ENCODE data around the gene IL4.

IL4 gene

GRCh38 chr5:132677682-132678400, 4.1 kb downstream of the IL4 start:
- TF ChIP-seq, protein P1, sequence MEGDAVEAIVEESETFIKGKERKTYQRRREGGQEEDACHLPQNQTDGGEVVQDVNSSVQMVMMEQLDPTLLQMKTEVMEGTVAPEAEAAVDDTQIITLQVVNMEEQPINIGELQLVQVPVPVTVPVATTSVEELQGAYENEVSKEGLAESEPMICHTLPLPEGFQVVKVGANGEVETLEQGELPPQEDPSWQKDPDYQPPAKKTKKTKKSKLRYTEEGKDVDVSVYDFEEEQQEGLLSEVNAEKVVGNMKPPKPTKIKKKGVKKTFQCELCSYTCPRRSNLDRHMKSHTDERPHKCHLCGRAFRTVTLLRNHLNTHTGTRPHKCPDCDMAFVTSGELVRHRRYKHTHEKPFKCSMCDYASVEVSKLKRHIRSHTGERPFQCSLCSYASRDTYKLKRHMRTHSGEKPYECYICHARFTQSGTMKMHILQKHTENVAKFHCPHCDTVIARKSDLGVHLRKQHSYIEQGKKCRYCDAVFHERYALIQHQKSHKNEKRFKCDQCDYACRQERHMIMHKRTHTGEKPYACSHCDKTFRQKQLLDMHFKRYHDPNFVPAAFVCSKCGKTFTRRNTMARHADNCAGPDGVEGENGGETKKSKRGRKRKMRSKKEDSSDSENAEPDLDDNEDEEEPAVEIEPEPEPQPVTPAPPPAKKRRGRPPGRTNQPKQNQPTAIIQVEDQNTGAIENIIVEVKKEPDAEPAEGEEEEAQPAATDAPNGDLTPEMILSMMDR (IDR thresholded peaks at IDR 0.05), result no peak
- TF ChIP-seq ZFX (IDR thresholded peaks at IDR 0.05; ENCODE audit: borderline replicate concordance), result no peak

DNA sequence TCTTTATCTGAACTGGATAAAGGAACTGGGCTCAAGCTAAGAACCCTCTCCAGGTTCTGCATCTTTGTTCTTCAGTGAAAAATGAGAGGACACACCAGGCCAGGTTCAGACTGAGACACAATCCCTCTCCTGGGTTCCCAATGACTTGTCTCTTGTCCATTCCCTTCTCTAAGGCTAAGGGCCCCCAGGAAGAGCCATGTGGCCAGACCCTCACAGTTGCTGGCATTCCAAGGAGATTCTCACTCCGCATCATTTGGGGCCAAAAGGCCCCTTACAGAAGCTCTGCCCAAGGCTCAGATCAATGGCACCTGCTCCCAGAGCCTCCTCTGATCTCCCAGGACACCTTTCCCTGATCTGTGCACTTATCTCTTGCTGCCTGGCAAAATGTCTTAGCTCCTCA, 4.9 kb downstream of the IL4 start:
- TF ChIP-seq, protein P1 (IDR thresholded peaks at IDR 0.05), result no peak
- no peak for TF ChIP-seq ZFX (IDR thresholded peaks at IDR 0.05; ENCODE audit: borderline replicate concordance)
- H3K27ac ChIP-seq, result no peak overlapping the region

More at GRCh38 chr5:132677682-132678400, 4.1 kb downstream of the IL4 start:
- H3K27ac ChIP-seq, result no peak overlapping the region

DNA sequence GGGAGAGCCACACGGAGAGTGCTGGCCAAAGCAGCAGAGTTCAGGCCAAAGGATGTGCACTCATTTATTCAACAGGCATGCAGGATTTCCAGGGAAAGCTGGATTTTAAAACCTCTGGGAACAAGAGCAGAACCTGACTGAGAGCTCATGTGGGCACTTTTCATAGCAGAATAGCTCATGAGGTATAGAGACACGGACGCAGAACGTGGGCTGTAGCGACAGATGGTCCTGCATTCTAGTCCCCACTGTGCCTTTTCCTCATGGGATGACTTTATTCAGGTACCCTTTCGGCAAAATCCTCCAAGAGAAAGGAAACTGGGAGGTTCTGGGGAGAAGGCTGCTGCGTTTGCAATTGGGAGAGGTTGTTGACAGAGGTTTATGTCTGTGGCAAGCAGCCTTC, 5.4 kb downstream of the IL4 start:
- no peak overlapping the region for H3K27ac ChIP-seq
- no peak for TF ChIP-seq ZFX (IDR thresholded peaks at IDR 0.05; ENCODE audit: borderline replicate concordance)
- TF ChIP-seq, protein P1 (IDR thresholded peaks at IDR 0.05), result no peak

DNA sequence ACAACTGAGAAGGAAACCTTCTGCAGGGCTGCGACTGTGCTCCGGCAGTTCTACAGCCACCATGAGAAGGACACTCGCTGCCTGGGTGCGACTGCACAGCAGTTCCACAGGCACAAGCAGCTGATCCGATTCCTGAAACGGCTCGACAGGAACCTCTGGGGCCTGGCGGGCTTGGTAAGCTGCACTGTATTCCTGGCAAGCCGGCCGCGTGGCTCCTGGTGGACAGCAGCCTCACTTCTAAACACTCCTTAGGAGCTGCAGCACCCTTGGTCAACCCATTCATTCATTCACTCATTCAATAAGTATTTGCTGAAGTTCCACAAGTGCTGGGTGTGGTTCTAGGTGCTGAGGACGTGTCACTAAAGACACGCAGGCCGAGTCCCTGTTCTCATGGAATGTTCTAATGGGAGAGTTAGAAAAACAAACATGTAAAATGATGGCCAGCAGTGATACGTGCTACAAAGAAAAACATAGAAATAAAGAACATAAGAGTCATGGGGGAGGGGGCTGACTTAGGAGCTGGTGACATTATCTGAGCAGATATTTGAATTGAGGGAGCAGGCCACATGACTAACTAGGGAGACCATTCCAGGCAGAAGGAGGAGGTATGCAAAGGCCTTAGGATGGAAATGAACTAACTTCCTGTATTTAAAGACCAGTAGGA, 6.1 kb downstream of the IL4 start:
- H3K27ac ChIP-seq, result no peak overlapping the region
- TF ChIP-seq, protein P1 (IDR thresholded peaks at IDR 0.05), result no peak
- no peak for TF ChIP-seq ZFX (IDR thresholded peaks at IDR 0.05; ENCODE audit: borderline replicate concordance)

- no peak overlapping the region for H3K27ac ChIP-seq
- TF ChIP-seq, protein P1 (IDR thresholded peaks at IDR 0.05), result no peak
- TF ChIP-seq ZFX (IDR thresholded peaks at IDR 0.05; ENCODE audit: borderline replicate concordance), result no peak
Measured at GRCh38 chr5:132680780-132681475, 7.1 kb downstream of the IL4 start.

GRCh38 chr5:132681476-132681831, 7.7 kb downstream of the IL4 start:
- no peak for TF ChIP-seq ZFX (IDR thresholded peaks at IDR 0.05; ENCODE audit: borderline replicate concordance)
- TF ChIP-seq, protein P1 (IDR thresholded peaks at IDR 0.05), result no peak
- no peak overlapping the region for H3K27ac ChIP-seq

DNA sequence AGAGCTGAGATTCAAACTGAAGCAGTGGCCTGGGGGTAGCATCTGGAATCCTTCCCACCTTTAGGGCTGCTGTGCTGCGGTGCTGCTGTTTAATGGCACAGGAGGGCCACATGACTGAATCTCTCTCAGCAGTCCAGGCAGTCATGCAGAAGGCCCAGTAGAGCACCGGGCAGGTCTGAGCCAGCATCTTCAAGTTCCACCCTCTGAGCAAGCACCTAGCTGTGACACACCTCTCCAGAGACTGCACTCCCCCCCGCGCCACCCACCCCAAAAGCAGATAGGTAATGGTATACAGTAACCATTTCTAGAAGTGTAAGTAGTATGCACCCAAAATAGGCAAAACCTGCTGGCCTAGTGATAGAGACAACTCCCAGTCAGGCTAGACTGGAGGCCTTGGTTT, 8.2 kb downstream of the IL4 start:
- no peak for TF ChIP-seq ZFX (IDR thresholded peaks at IDR 0.05; ENCODE audit: borderline replicate concordance)
- TF ChIP-seq, protein P1 (IDR thresholded peaks at IDR 0.05), result no peak
- H3K27ac ChIP-seq, result no peak overlapping the region

All from 22Rv1 (cell line).